GM19395 (cell line): ENCODE data around the gene OS9.
A peak's percentile ranks its signal among the peaks of the same experiment; 100 is the strongest.
"Not testable (repeated sequence)": the region's sequence is repeated elsewhere in the genome, so short reads cannot be mapped to it uniquely, and the experiment has no call there.

Source experiments
- ATAC-seq: cut with Tn5 transposase; IDR thresholded peaks from one replicate; pipeline ENCODE4 v1.9.1; 2021; ENCODE audit warnings: mild to moderate bottlenecking, moderate library complexity; ENCODE audit not compliant: unreplicated experiment

Gene OS9

DNA sequence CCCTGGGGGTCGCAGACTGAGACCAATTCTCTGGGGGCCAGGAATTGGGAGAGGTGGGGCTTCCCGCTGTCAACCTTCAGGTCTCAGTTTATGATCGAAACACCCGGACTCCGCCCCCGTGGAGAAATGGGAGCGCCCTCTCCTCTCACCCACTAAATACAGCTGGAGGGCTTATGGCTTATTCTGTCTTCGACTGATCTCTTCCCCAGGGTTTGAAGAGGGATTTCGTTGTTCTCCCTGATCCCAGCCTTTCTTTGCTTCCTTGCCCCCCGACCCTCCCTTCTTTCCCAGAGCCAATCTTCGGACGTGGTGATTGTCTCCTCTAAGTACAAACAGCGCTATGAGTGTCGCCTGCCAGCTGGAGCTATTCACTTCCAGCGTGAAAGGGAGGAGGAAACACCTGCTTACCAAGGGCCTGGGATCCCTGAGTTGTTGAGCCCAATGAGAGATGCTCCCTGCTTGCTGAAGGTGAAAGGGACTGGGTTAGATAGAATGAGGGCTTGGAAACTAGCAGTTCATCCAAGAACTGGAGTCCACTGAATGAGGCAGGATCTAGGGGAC lies 607 bp downstream of the OS9 start:
- peak; percentile 6 for ATAC-seq

DNA sequence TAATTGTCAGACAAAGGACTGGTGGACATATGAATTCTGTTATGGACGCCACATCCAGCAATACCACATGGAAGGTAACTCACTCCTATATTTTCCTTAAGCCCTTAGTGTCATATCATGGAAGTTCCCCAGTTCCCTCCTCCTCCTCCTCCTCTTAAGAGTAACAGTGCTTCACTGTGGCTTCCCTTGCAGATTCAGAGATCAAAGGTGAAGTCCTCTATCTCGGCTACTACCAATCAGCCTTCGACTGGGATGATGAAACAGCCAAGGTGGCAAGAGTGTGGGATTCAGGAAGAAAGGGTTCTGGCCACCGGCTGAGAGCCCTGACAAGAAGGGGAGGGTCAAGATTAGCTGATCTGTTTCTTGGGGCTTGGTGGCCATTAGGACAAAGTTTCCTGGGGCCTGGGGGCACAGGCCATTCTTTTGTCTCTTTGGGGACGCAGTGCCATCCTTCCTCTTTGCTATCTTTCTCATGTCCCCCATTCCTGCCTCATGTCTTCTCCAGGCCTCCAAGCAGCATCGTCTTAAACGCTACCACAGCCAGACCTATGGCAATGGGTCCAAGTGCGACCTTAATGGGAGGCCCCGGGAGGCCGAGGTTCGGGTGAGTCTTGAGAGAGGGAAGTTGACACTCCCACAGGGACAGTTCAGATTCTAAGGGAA lies 2.0 kb downstream of the OS9 start:
- no peak for ATAC-seq

DNA sequence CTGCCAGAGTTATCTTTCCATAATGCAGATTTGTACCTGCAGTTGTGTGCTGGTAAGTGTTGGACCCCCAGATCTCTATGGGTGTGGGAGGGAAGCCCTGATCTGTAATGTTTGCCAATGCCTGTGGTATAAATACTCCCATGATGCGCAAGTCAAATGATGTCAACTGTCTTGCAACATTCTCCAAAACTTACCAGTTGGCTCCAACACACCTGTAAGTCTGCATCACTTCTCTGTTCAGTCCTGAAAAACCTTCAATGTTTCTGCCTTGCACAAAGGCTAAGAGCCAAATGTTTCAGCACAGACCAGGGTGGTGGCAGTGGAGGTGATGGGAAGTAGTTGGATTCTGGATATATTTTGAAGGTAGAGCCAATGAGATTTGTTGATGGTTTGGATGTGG lies 3.1 kb downstream of the OS9 start:
- ATAC-seq, result no peak

DNA sequence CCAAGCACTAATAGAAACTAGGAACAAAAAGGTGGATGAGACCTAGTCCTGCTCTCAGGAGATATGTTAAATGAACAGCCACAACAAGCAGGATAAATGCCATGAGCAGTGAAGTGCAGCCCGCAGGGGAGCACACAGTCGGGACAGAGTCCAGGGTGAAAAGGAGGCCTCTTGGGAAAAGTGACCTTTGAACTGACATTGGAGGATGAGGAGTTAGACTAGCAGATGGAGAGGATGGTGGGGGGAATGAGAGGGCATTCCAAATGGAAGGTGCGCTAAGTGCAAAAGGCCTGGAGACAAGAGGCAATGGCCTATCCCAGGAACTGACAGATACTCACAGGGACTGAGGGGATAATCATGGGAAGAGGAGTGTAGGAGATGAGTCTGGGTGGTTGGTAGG lies 4.5 kb downstream of the OS9 start:
- no peak for ATAC-seq

DNA sequence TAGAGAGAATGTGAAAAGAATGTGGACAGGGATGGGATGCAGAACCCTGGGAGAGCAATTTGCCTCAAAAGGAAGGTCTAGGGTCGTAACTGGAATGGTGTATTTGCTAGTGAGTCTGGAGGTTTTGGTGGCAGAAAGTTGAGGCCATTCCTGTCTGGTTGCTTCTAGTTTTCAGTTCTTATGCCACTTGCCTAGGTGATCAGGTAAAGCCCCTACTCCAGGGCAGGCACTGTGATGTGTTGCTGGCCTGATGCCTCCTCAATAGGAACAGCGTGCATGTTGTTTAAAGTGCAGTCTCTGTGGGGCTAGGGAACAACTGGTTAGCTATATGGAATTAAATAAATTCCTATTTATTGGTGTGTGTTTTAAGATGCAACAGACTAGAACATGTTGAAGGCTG lies 6.4 kb downstream of the OS9 start:
- no peak for ATAC-seq

DNA sequence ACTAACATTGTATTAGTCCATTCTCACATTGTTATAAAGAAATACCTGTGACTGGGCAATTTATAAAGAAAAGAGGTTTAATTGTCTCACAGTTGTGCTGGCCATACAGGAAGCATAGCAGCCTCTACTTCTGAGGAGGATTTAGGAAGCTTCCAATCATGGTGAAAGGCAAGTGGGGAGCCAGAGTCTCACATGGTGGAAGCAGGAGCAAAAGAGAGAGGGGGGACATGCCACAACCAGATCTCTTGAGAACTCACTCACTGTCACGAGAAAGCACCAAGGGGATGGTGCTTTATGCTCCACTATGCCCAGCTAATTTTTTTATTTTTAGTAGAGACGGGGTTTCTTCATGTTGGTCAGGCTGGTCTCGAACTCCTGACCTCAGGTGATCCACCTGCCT lies 13.3 kb downstream of the OS9 start:
- no peak for ATAC-seq

DNA sequence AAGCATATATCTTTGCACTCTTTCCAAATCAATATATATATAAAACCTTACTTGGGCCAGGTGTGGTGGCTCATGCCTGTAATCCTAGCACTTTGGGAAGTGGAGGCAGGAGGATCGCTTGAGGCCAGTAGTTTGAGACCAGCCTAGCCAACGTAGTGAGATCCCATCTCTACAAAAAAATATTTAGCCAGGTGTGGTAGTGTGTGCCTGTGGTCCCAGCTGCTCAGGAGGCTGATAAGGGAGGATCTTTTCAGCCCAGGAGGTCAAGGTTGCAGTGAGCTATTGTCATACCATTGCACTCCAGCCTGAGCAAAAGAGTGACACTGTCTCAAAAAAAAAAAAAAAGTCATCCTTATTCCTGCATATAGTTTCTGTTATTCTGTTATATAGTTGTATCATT lies 14.4 kb downstream of the OS9 start:
- ATAC-seq, result no peak

DNA sequence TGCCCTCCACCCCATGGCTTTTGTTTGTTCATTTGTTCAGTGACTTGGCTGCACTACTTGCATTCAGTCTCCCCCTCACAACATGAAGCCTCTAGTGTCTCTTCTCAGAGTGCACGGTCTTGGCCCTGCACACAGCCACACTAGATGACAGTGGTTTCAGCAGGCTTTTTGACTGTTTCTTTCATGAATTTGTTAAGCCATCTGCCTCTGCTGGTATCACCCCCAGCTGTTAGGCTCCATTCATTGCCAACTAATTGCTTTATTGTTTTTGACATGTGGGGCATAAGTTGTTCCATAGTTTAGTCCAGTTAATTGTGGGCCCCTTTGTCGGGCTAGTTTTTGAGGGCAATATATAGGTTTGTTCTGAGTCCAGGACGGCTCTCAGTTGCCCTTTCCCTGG lies 18.8 kb downstream of the OS9 start:
- ATAC-seq, result no peak

DNA sequence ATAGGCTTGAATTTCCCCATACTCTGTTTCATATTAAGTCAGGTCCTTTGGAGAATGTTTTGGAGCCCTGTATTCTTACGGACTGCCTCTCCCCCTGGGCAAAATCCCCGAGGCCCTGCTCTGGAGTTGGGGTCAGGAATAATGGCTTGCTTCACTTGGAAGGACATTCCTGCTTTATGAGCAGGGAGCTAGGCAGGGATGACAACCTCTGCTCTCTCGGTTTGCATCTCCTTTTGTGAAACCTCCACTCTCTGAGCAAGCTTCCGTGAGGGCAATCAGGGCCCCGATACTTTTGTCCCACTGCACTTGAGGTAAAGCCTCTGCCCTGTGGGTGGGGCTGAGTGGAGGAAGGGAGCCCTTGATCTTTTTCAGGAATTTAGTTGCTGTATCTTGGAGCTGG lies 19.3 kb downstream of the OS9 start:
- no peak for ATAC-seq

DNA sequence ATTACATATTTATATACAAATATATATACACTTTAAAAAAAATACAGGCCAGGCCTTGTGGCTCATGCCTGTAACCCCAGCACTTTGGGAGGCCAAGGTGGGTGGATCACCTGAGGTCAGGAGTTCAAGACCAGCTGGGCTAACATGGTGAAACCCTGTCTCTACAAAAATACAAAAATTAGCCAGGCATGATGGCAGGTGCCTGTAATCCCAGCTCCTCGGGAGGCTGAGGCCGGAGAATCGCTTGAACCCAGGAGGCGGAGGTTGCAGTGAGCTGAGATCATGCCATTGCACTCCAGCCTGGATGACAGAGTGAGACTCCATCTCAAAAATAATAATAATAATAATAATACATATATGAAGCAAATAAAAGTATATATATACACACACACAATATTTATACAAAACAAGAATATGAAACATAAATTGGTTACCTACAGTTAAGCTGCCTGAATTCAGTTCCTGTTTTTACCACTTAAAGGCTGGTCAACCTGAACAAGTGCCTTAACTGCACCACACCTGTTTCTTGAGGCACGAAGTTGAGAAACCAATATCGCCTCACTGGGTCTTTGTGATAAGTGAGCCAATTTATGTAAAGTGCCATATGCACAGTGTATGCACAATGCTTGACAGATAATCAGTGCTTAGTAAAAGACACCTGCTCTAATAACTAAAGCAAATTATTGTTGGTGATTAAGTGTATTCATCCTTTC lies 21.3 kb downstream of the OS9 start:
- ATAC-seq, result not testable (repeated sequence)

DNA sequence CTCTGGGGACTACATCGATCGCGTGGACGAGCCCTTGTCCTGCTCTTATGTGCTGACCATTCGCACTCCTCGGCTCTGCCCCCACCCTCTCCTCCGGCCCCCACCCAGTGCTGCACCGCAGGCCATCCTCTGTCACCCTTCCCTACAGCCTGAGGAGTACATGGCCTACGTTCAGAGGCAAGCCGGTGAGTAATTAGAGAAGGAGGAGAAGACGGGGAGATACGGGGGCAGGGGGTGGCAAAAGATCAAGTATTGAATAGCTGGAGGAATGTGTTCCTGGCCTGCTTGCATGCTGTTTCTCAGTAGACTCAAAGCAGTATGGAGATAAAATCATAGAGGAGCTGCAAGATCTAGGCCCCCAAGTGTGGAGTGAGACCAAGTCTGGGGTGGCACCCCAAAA lies 21.9 kb downstream of the OS9 start:
- no peak for ATAC-seq

DNA sequence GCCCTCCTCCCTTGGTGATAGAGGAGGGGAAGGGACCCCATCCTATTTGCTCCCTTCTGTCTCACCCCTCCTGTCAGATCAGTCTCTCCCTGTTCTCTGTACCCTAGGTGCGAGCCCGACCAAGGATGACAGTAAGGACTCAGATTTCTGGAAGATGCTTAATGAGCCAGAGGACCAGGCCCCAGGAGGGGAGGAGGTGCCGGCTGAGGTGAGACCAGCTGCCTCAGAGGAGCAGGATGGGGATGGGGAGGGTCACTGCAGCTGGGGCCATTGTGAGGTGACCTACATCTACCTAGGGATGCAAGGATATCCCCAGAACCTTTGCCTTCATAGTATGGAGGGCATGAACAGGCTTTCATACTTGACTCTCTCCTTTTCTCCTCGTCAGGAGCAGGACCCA lies 22.4 kb downstream of the OS9 start:
- no peak for ATAC-seq

DNA sequence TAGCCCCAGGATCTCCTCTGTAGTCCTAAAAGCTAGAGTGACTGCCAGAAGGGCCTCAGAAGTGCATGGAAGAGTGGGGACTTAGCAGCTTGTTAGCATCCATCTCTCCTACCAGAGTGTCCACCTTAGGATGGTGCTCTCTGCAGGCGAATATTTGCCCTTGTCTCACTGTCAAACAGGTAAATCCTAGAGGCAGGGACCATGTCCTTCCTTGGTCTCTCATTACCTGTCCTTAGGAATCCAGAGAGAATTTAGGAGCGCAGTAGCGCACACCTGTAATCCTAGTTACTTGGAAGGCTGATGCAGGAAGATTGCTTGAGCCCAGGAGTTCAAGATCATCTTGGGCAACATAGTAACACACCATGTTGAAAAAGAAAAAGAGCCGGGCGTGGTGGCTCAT lies 23.2 kb downstream of the OS9 start:
- no peak for ATAC-seq

DNA sequence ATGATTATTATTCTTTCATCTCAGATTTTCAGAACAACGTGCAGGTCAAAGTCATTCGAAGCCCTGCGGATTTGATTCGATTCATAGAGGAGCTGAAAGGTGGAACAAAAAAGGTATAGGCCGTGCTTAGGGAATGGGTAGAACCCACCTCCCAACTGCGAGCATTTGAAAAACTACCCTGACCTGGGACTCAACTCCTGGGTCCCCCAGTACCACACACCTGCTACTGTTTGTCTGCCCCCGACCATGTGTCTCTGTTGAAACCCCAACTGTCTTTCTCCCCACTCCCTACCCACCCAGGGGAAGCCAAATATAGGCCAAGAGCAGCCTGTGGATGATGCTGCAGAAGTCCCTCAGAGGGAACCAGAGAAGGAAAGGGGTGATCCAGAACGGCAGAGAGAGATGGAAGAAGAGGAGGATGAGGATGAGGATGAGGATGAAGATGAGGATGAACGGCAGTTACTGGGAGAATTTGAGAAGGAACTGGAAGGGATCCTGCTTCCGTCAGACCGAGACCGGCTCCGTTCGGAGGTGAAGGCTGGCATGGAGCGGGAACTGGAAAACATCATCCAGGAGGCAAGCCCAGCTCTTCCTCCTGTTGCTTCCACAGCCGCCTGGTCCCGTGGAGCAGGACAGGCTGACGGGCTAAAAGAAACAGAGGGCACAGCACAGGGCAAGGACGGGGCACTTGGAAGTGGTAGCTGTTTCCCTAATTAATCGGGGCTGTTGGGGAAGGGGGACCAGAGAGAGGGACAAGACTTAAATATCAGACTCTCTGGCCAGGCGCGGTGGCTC lies 24.1 kb downstream of the OS9 start:
- ATAC-seq, result no peak

DNA sequence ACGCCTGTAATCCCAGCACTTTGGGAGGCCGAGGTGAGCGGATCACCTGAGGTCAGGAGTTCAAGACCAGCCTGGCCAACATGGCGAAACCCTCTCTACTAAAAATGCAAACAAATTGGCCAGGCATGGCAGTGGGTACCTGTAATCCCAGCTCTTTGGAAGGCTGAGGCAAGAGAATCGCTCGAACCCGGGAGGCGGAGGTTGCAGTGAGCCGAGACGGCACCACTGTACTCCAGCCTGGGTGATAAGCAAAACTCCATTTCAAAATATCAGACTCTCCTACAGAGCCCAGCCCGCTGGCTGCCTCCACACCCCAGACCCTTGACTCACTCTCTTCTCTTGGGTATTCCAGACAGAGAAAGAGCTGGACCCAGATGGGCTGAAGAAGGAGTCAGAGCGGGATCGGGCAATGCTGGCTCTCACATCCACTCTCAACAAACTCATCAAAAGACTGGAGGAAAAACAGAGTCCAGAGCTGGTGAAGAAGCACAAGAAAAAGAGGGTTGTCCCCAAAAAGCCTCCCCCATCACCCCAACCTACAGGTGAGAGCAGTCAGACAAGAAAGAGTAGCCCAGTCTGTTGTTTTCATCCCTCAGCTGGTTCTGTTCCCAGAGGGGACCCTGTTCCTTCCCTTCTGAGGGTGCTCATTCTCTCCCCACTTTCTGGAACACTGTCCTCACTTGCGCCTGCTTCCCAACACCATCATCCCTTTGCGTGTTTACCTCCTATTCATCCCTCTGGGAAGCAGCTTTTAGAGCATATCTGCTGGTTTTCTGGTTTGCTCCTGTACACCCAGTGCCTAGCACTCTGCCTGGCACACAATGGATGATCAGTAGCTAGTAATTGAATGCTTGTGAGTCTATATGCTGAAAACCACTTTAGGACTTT lies 25.0 kb downstream of the OS9 start:
- ATAC-seq, result no peak

DNA sequence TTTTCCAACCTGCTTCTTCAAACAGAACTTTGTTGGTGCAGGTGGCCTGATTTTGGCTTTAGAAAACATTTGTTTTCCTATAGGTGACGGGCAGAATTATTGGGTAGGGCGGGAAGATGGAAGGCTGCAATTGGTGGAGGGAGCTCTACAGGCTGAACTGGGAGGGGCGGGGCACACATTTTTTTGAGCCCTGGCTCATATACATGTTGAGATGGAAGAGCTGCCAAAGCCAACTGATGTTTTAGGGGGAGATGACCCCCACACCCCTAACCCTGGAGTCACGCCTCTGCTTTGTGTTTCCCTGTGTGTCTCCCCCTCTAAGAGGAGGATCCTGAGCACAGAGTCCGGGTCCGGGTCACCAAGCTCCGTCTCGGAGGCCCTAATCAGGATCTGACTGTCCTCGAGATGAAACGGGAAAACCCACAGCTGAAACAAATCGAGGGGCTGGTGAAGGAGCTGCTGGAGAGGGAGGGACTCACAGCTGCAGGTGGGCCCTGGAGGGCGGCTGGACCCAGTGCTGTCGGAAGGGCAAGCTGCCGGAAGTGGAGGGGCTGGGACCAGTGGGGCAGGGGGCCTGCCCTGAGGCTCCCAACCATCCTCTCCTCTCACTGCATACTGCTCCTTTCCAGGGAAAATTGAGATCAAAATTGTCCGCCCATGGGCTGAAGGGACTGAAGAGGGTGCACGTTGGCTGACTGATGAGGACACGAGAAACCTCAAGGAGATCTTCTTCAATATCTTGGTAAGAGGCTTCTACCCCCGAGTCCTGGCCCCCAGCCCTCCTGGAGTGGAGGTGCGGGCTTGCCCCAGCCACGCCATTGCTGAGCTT lies 26.1 kb downstream of the OS9 start:
- ATAC-seq, result no peak

DNA sequence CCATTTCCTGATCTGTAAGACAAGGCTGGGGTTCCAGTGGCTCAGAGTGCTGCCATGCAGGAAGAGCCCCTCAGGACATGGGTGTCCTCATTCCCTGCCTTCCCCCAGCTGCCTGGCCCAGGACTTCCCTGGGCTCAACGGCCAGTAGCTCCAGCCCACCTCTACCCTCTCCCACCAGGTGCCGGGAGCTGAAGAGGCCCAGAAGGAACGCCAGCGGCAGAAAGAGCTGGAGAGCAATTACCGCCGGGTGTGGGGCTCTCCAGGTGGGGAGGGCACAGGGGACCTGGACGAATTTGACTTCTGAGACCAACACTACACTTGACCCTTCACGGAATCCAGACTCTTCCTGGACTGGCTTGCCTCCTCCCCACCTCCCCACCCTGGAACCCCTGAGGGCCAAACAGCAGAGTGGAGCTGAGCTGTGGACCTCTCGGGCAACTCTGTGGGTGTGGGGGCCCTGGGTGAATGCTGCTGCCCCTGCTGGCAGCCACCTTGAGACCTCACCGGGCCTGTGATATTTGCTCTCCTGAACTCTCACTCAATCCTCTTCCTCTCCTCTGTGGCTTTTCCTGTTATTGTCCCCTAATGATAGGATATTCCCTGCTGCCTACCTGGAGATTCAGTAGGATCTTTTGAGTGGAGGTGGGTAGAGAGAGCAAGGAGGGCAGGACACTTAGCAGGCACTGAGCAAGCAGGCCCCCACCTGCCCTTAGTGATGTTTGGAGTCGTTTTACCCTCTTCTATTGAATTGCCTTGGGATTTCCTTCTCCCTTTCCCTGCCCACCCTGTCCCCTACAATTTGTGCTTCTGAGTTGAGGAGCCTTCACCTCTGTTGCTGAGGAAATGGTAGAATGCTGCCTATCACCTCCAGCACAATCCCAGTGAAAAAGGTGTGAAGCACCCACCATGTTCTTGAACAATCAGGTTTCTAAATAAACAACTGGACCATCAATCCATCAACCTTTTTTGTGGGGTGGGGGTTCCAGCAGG lies 27.0 kb downstream of the OS9 start:
- no peak for ATAC-seq

DNA sequence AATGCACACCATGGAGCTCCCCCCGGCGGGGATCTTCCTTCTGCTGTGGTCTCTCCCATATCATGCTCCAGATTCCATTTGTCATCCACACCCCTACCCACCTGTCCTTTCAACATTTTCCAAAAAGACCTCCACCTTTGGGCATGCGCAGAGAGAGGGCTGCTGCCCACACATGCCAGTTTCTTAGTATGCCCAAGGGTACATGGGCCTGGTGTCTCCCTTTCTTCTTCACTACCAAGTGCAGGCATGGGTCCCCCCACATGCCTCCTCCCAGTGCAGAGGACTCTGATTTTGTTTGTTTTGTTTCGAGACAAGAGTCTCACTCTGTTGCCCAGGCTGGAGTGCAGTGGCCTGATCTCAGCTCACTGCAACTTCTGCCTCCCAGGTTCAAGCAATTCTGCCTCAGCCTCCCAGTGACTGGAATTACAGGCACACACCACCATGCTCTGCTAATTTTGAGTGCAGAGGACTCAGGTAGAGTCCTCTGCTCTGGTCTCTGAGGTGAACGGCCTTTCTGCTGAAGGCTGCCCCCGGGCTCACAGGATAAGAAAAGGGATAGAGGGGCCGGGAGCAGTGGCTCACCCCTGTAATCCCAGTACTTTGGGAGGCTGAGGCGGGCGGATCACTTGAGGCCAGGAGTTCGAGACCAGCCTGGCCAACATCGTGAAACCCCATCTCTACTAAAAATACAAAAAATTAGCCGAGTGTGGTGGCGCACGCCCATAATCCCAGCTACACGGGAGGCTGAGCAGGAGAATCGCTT lies 28.1 kb downstream of the OS9 start:
- ATAC-seq, result not testable (repeated sequence)
